KMS-11 (cell line): ENCODE data around the gene FLRT1.

Source experiments
- H2AFZ ChIP-seq: fragments of 200-600 bp; sonication (generic); 2 replicates; pipeline ENCODE4 v1.6.1; 2016; ENCODE audit warnings: antibody characterized with exemption, mixed run types, low read depth
- H3K27ac ChIP-seq: fragments of 200-600 bp; sonication (generic); 2 replicates; pipeline ENCODE4 v1.6.1; 2016; ENCODE audit warnings: mild to moderate bottlenecking, mixed run types
- H3K27me3 ChIP-seq: fragments of 200-600 bp; sonication (generic); 2 replicates; pipeline ENCODE4 v1.6.1; 2017; ENCODE audit warnings: mild to moderate bottlenecking, low read depth, mixed run types, moderate library complexity; ENCODE audit not compliant: insufficient read depth
- H3K36me3 ChIP-seq: fragments of 200-600 bp; sonication (generic); 2 replicates; pipeline ENCODE4 v1.6.1; 2017; ENCODE audit warnings: mild to moderate bottlenecking, mixed run types; ENCODE audit not compliant: insufficient read depth
- H3K4me1 ChIP-seq: fragments of 200-600 bp; sonication (generic); 2 replicates; pipeline ENCODE4 v1.6.1; 2016; ENCODE audit warnings: mild to moderate bottlenecking, low read depth, mixed run types; ENCODE audit not compliant: poor library complexity, severe bottlenecking
- H3K4me2 ChIP-seq: fragments of 200-600 bp; sonication (generic); 2 replicates; pipeline ENCODE4 v1.7.0; 2016; ENCODE audit warnings: mild to moderate bottlenecking, mixed run types
- H3K4me3 ChIP-seq: fragments of 200-600 bp; sonication (generic); IDR thresholded peaks from 2 replicates; pipeline ENCODE4 v1.6.1; 2017; ENCODE audit warnings: low read depth, low read length, mixed read lengths; ENCODE audit not compliant: insufficient read depth
- H3K79me2 ChIP-seq: fragments of 200-600 bp; sonication (generic); 2 replicates; pipeline ENCODE4 v1.6.1; 2016; ENCODE audit warnings: low read depth, mixed run types; ENCODE audit not compliant: insufficient read depth
- H3K9ac ChIP-seq: fragments of 200-600 bp; sonication (generic); 2 replicates; pipeline ENCODE4 v1.6.1; 2016; ENCODE audit warnings: mild to moderate bottlenecking, mixed run types
- H4K20me1 ChIP-seq: fragments of 200-600 bp; sonication (generic); 2 replicates; pipeline ENCODE4 v1.6.1; 2016; ENCODE audit warnings: mild to moderate bottlenecking, mixed run types; ENCODE audit not compliant: insufficient read depth
- TF ChIP-seq, protein P1 (sequence below): fragments of 200-600 bp; sonication (generic); conservative IDR thresholded peaks from 2 replicates; pipeline ENCODE4 v1.6.1; 2017; ENCODE audit warnings: low read depth, mild to moderate bottlenecking, antibody characterized with exemption, low read length, moderate library complexity, mixed read lengths

Gene FLRT1

DNA sequence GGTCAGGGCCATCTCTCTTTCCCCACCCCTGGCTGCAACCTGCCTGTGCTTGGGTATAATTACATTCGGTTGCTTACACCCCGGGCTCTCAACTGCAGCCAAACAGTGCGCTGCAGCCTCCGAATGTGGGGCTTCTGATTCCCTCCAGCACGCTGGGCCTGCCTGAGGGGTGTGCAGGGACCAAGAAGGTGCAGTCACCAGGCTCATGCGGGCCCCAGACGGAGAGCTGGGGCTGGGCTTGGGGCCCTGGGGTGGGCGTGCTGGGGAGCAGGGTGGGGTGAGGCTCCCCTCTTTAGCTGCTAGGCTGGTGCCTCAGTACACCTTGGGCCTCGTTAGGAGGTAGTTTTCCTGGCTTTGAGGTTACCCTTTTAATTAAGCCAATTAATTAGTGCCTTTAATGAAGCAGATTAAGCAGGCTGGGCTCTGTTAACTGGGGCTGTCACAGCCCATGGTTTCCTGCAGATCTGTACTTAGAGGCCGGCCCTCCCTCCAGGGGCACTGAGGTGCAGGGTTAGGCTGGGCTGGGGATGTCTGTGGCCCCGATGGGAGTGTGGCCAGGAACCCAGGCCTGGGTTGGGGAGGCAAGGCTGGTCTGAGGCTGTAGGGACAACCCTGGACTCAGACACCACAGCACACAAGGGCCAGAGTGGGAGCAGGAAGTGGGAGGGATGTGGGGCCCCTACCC is 17.3 kb downstream of the FLRT1 start:
- Histone ChIP-seq H3K79me2 (no peaks in the 10 kb centered on the region), H3K4me2 (no peak overlapping the region), H3K36me3 (no peaks in the 10 kb centered on the region), H3K4me3 (no peak overlapping the region), H4K20me1 (no peaks in the 10 kb centered on the region), H3K27me3 (no peaks in the 10 kb centered on the region), H3K27ac (no peak overlapping the region), H3K9ac (no peak overlapping the region), H3K4me1 (no peaks in the 10 kb centered on the region), H2AFZ (no peak overlapping the region)
- TF ChIP-seq, protein P1, sequence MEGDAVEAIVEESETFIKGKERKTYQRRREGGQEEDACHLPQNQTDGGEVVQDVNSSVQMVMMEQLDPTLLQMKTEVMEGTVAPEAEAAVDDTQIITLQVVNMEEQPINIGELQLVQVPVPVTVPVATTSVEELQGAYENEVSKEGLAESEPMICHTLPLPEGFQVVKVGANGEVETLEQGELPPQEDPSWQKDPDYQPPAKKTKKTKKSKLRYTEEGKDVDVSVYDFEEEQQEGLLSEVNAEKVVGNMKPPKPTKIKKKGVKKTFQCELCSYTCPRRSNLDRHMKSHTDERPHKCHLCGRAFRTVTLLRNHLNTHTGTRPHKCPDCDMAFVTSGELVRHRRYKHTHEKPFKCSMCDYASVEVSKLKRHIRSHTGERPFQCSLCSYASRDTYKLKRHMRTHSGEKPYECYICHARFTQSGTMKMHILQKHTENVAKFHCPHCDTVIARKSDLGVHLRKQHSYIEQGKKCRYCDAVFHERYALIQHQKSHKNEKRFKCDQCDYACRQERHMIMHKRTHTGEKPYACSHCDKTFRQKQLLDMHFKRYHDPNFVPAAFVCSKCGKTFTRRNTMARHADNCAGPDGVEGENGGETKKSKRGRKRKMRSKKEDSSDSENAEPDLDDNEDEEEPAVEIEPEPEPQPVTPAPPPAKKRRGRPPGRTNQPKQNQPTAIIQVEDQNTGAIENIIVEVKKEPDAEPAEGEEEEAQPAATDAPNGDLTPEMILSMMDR: no peak

DNA sequence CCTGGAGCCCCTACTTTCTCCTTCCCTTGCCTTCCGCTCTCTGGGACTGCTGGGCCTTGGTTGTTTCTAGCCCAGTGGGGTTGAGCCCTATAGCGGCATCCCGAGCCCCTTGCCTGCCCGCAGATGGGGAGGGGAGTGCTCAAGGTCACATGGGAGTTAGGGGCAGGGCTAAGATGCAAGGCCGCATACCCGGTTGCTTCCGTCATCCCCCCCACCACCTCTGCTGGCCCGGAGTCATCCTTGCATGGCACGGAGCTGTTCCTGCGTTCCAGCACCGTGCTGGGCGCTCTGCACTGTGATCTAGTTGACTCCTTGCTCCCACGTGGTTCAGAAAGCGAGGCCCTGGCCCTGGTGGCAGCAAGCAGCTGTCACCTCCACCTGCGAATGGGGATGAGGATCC is 18.0 kb downstream of the FLRT1 start:
- H4K20me1 ChIP-seq: no peaks in the 10 kb centered on the region
- no peak overlapping the region for H3K4me3 ChIP-seq

GRCh38 chr11:64055077-64055476 is 19.3 kb downstream of the FLRT1 start:
- TF ChIP-seq, protein P1: no peak
- Histone ChIP-seq H3K4me2 (no peak overlapping the region), H3K9ac (no peak overlapping the region), H3K27me3 (no peaks in the 10 kb centered on the region), H4K20me1 (no peaks in the 10 kb centered on the region), H2AFZ (no peak overlapping the region), H3K79me2 (no peaks in the 10 kb centered on the region), H3K4me1 (no peaks in the 10 kb centered on the region), H3K27ac (no peak overlapping the region), H3K4me3 (no peak overlapping the region), H3K36me3 (no peaks in the 10 kb centered on the region)

More for the DNA sequence above, 18.0 kb downstream of the FLRT1 start:
- H2AFZ ChIP-seq: no peak overlapping the region
- no peak overlapping the region for H3K4me2 ChIP-seq
- H3K79me2 ChIP-seq: no peaks in the 10 kb centered on the region
- no peak overlapping the region for H3K9ac ChIP-seq
- TF ChIP-seq, protein P1: no peak
- H3K4me1 ChIP-seq: no peaks in the 10 kb centered on the region
- no peak overlapping the region for H3K27ac ChIP-seq
- no peaks in the 10 kb centered on the region for H3K36me3 ChIP-seq
- no peaks in the 10 kb centered on the region for H3K27me3 ChIP-seq

- no peaks in the 10 kb centered on the region for H3K4me1 ChIP-seq
- no peaks in the 10 kb centered on the region for H3K79me2 ChIP-seq
- no peak overlapping the region for H2AFZ ChIP-seq
- TF ChIP-seq, protein P1: no peak
- no peaks in the 10 kb centered on the region for H3K27me3 ChIP-seq
- no peak overlapping the region for H3K9ac ChIP-seq
- no peak overlapping the region for H3K4me3 ChIP-seq
- H3K27ac ChIP-seq: no peak overlapping the region
- no peak overlapping the region for H3K4me2 ChIP-seq
- no peaks in the 10 kb centered on the region for H4K20me1 ChIP-seq
- H3K36me3 ChIP-seq: no peaks in the 10 kb centered on the region
Observed at GRCh38 chr11:64056213-64056785, 20.6 kb downstream of the FLRT1 start.
